ENCODE data around the gene IFI44L.

Gene IFI44L

GRCh38 chr1:78688697-78689096, 68.4 kb downstream of the IFI44L start:
- DNase-seq (ENCODE audit: low read depth, low spot score), result no peak

DNA sequence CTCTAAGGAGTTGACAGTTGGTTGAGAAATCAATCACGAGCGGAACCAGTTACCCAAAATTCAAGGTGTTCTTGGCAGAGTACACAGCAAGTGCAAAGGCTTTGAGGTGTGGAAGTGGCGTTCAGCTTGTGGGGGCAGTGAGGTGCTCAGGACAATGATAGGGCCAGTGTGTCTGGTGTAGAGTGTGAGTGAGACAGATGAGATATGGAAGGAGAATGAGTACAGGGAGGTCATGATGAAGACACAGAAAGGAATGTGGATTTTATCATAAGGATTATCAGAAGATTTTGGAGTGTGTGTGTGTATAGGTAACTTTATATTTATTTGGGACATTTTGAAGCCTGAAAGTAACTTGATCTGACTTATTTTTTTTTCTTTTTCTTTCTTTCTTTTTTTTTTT, 70.3 kb downstream of the IFI44L start:
- DNase-seq (ENCODE audit: low read depth, low spot score), result no peak

GRCh38 chr1:78691995-78692747, 71.9 kb downstream of the IFI44L start:
- DNase-seq (ENCODE audit: low read depth, low spot score), result no peak

All from activated naive CD8-positive, alpha-beta T cell treated with anti-CD3 and anti-CD28 coated beads, Interleukin-2, amount 50 U/mL, for 16 hours (primary cell).